Smooth muscle cell (in vitro differentiated cells): ENCODE data around the gene ARFGAP1. TPM values are rescaled to one million over a fixed set of nuclear protein-coding genes. Genes with fewer than 3 reads are reported as not detected.

ENCODE experiments used
- DNase-seq: peaks from one replicate; lab custom pipeline; 2025; ENCODE audit not compliant: unreplicated experiment; lab: John Stamatoyannopoulos, UW
- H2AFZ ChIP-seq: fragments of 200-600 bp; sonication (generic); 2 replicates; pipeline ENCODE4 v1.6.0; 2016; ENCODE audit warnings: antibody characterized with exemption, low read depth, mild to moderate bottlenecking
- H3F3A ChIP-seq: fragments of 200-600 bp; sonication (generic); 2 replicates; pipeline ENCODE4 v1.6.0; 2017; ENCODE audit warnings: antibody characterized with exemption, low read depth
- H3K27ac ChIP-seq: fragments of 200-600 bp; sonication (generic); 2 replicates; pipeline ENCODE4 v1.5.1; 2016; ENCODE audit warnings: low read depth, mild to moderate bottlenecking
- H3K27me3 ChIP-seq: fragments of 200-600 bp; sonication (generic); 2 replicates; pipeline ENCODE4 v1.6.1; 2016; ENCODE audit warnings: low read depth, mild to moderate bottlenecking
- H3K36me3 ChIP-seq: fragments of 200-600 bp; sonication (generic); 2 replicates; pipeline ENCODE4 v1.5.1; 2016; ENCODE audit warnings: low read depth
- H3K4me1 ChIP-seq: fragments of 200-600 bp; sonication (generic); 2 replicates; pipeline ENCODE4 v1.5.1; 2016; ENCODE audit warnings: low read depth
- H3K4me2 ChIP-seq: fragments of 200-600 bp; sonication (generic); 2 replicates; pipeline ENCODE4 v1.6.0; 2016; ENCODE audit warnings: mild to moderate bottlenecking
- H3K4me3 ChIP-seq: fragments of 200-600 bp; sonication (generic); 2 replicates; pipeline ENCODE4 v1.5.1; 2016; ENCODE audit warnings: mild to moderate bottlenecking
- H3K79me2 ChIP-seq: fragments of 200-600 bp; sonication (generic); 2 replicates; pipeline ENCODE4 v1.6.0; 2016; ENCODE audit warnings: low read depth, mild to moderate bottlenecking
- H3K9ac ChIP-seq: fragments of 200-600 bp; sonication (generic); 2 replicates; pipeline ENCODE4 v1.6.0; 2016; ENCODE audit warnings: low read depth
- H3K9me3 ChIP-seq: fragments of 200-600 bp; sonication (generic); replicated peaks from 2 replicates; pipeline ENCODE4 v1.5.1; 2016; ENCODE audit warnings: low read depth
- H4K20me1 ChIP-seq: fragments of 200-600 bp; sonication (generic); 2 replicates; pipeline ENCODE4 v1.6.0; 2016; ENCODE audit warnings: low read depth
- WGBS: methylation state at CpG from one replicate; pipeline ENCODE4 v1.1.7; 2016; ENCODE audit warnings: low lambda C conversion rate; 5-methylcytosine and 5-hydroxymethylcytosine counted together
- polyA plus RNA-seq: library from polyadenylated mRNA; unstranded; fragments of >200 nt; fragmentation: Nextera tagmentation; extraction: Ambion mirVana; gene quantifications from 2 replicates; pipeline ENCODE4 v1.2.1, GENCODE V29; 2016
- total RNA-seq: library from RNA; depleted of rRNA; stranded (reverse); fragments of >200 nt; gene quantifications from 2 replicates; pipeline ENCODE4 v1.2.3, GENCODE V29; 2014
- TF ChIP-seq, protein P1 (sequence below): fragments of 200-600 bp; sonication (generic); IDR thresholded peaks from 2 replicates; pipeline ENCODE4 v1.5.1; 2017; ENCODE audit warnings: borderline replicate concordance, mild to moderate bottlenecking, antibody characterized with exemption; ENCODE audit not compliant: insufficient read depth, poor library complexity, severe bottlenecking

The ARFGAP1 gene
- total and polyA plus RNA-seq, 2 experiments from 2014 or later = 101 to 169 TPM

DNA sequence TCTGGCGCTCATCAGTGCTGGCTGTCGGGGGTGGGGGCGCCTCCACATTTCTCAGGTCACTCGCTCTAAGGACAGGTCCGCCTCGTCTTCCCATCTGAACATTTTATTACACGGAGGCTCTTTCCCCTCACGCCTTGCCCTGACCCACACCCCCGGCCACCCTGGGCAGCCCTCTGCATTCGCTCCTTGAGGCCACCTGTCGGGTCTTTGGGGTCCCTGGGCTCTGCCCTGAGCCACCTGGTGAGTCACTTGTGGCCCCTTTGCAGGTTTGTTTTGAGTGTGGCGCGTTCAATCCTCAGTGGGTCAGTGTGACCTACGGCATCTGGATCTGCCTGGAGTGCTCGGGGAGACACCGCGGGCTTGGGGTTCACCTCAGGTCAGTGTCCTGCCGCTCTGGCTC, 3.2 kb downstream of the ARFGAP1 start:
- no peaks in the 10 kb centered on the region for H3K27me3 ChIP-seq
- H3K9me3 ChIP-seq = no peaks in the 10 kb centered on the region
- H3K79me2 ChIP-seq = peaks cover 77% of the 10 kb centered on the region
- no peak overlapping the region for H3K4me3 ChIP-seq
- no peak for DNase-seq
- no peak overlapping the region for H3K4me2 ChIP-seq
- H3F3A ChIP-seq = peaks cover 5% of the 10 kb centered on the region
- H3K27ac ChIP-seq = no peak overlapping the region
- H2AFZ ChIP-seq = no peak overlapping the region
- 97% methylated on average over 18 of the region's 18 CpGs for WGBS
- H4K20me1 ChIP-seq = peaks cover 77% of the 10 kb centered on the region
- no peak overlapping the region for H3K9ac ChIP-seq
- H3K4me1 ChIP-seq = peaks cover 19% of the 10 kb centered on the region
- TF ChIP-seq, protein P1, sequence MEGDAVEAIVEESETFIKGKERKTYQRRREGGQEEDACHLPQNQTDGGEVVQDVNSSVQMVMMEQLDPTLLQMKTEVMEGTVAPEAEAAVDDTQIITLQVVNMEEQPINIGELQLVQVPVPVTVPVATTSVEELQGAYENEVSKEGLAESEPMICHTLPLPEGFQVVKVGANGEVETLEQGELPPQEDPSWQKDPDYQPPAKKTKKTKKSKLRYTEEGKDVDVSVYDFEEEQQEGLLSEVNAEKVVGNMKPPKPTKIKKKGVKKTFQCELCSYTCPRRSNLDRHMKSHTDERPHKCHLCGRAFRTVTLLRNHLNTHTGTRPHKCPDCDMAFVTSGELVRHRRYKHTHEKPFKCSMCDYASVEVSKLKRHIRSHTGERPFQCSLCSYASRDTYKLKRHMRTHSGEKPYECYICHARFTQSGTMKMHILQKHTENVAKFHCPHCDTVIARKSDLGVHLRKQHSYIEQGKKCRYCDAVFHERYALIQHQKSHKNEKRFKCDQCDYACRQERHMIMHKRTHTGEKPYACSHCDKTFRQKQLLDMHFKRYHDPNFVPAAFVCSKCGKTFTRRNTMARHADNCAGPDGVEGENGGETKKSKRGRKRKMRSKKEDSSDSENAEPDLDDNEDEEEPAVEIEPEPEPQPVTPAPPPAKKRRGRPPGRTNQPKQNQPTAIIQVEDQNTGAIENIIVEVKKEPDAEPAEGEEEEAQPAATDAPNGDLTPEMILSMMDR = no peak
- H3K36me3 ChIP-seq = peaks cover 3% of the 10 kb centered on the region

DNA sequence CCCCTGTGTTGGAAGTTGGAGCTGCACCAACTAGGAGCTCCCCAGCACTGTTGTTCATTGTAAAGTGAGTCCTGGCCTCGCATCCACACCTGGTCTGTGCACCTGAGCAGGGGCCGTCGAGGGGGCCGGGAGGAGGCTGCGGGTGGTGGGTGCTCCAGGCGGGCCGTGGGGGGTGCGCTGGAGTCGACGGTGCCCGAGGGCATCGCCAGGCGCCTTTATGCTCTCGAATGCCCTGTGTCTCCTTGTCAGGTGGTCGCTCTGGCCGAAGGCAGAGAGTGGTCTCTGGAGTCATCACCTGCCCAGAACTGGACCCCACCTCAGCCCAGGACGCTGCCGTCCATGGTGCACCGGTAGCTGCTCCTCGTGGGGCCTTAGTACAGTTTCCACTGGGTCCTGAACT, 4.3 kb downstream of the ARFGAP1 start:
- no peak overlapping the region for H3K4me3 ChIP-seq
- TF ChIP-seq, protein P1 = no peak
- peaks cover 14% of the 10 kb centered on the region for H3K4me1 ChIP-seq
- no peak overlapping the region for H2AFZ ChIP-seq
- no peaks in the 10 kb centered on the region for H3K27me3 ChIP-seq
- WGBS = 94% methylated on average over 17 of the region's 20 CpGs
- H4K20me1 ChIP-seq = peaks cover 89% of the 10 kb centered on the region
- H3K27ac ChIP-seq = no peak overlapping the region
- H3K36me3 ChIP-seq = peaks cover 3% of the 10 kb centered on the region
- H3K9ac ChIP-seq = no peak overlapping the region
- peaks cover 69% of the 10 kb centered on the region for H3K79me2 ChIP-seq
- DNase-seq = no peak
- no peak overlapping the region for H3K4me2 ChIP-seq
- H3K9me3 ChIP-seq = no peaks in the 10 kb centered on the region
- H3F3A ChIP-seq = peaks cover 5% of the 10 kb centered on the region

DNA sequence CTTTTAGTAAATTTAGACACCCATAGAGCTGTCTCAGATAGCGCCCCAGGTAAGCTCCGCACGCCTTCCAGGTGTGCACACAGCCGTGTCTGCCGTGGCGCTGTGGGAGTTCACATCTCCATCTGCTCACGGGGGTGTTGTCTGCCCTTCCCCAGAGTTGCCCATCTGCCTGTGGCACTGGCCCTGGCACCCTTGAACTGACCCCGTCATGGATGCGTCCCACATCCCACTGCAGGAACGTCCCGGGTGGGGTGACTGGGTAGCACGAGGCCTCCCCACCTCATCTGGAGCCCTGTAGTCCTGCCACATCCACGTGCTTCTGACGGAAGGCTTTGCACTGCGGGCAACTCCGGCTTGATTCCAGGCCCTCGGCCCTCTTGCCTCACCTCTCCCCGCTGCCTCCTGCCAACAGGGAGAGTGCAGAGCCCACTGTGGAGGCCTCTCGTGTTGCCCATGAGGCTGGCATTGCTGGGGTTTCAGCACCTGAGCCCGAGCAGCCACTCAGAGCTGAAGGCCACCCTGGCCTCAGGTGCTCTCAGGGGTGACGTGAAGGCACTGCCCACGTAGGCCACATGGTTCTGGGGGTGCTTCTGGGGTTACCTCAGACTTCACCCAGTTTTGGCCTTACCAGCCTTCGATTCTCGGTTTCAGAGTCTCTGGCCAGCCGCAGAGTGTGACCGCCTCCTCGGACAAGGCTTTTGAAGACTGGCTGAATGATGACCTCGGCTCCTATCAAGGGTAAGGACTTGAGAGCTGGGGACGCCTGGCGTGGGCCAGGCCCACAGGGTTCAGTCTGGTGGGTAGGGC, 5.1 kb downstream of the ARFGAP1 start:
- peaks cover 96% of the 10 kb centered on the region for H4K20me1 ChIP-seq

More for the DNA sequence above, 5.1 kb downstream of the ARFGAP1 start:
- 97% methylated on average over 30 of the region's 30 CpGs for WGBS
- Histone ChIP-seq H3K4me3 (no peak overlapping the region), H3K79me2 (peaks cover 64% of the 10 kb centered on the region), H3F3A (peaks cover 5% of the 10 kb centered on the region), H3K27ac (no peak overlapping the region), H3K27me3 (no peaks in the 10 kb centered on the region), H3K36me3 (peaks cover 3% of the 10 kb centered on the region), H3K9me3 (no peaks in the 10 kb centered on the region), H2AFZ (no peak overlapping the region), H3K9ac (no peak overlapping the region), H3K4me2 (no peak overlapping the region), H3K4me1 (peaks cover 14% of the 10 kb centered on the region)
- DNase-seq = no peak
- TF ChIP-seq, protein P1 = no peak
